HG02938 (cell line): ENCODE measurements around the gene TXLNA.

Source experiments
- ATAC-seq: cut with Tn5 transposase; IDR thresholded peaks from one replicate; pipeline ENCODE4 v1.9.1; 2021; ENCODE audit warnings: mild to moderate bottlenecking, moderate library complexity; ENCODE audit not compliant: unreplicated experiment

Gene TXLNA

GRCh38 chr1:32242341-32242851, 62.9 kb downstream of the TXLNA start:
- ATAC-seq, result no peak

GRCh38 chr1:32246888-32247273, 67.4 kb downstream of the TXLNA start, which contains the start of gene FAM167B:
Gene FAM167B (plus strand): TSS chr1:32247222. CDS start chr1:32247422, 200 bp downstream.
- no peak for ATAC-seq

- no peak for ATAC-seq
Measured at GRCh38 chr1:32247452-32247851, 68.0 kb downstream of the TXLNA start.
